Measurements from ENCODE around the gene FAM234B. TPM values are rescaled to one million over a fixed set of nuclear protein-coding genes. Genes with fewer than 3 reads are reported as not detected.

Gene FAM234B
- polyA plus RNA-seq, 1 donor from 2014 or later = 20.5 TPM

GRCh38 chr12:13116259-13116658 is 72.1 kb downstream of the FAM234B start:
- Histone ChIP-seq H3K9me3 (ENCODE audit: low read length) (no peaks in the 10 kb centered on the region), H4K20me1 (ENCODE audit: insufficient read depth) (no peaks in the 10 kb centered on the region), H3K9me2 (ENCODE audit: insufficient read depth, low read length) (no peaks in the 10 kb centered on the region), H3K9ac (ENCODE audit: low read length) (no peak overlapping the region), H3K27ac (ENCODE audit: low read length) (no peak overlapping the region), H3K27me3 (ENCODE audit: insufficient read depth, low read depth, low read length) (no peaks in the 10 kb centered on the region), H3K4me2 (ENCODE audit: low read length) (no peak overlapping the region), H3K36me3 (ENCODE audit: insufficient read depth, low read length) (no peaks in the 10 kb centered on the region), H3K79me2 (replicated peaks; ENCODE audit: insufficient read depth, low read length) (no peaks in the 10 kb centered on the region), H2AFZ (ENCODE audit: low read depth, low read length) (no peak overlapping the region), H3F3A (ENCODE audit: insufficient read depth, low read length, poor library complexity, severe bottlenecking) (no peaks in the 10 kb centered on the region), H3K4me3 (ENCODE audit: low read length) (no peak overlapping the region)
- TF ChIP-seq TAF1 (IDR thresholded peaks at IDR 0.05; ENCODE audit: low read depth) = no peak
- no peak for TF ChIP-seq REST (IDR thresholded peaks at IDR 0.05; ENCODE audit: borderline replicate concordance)
- no peak for TF ChIP-seq EP300 (conservative IDR thresholded peaks at IDR 0.05; ENCODE audit: poor library complexity, severe bottlenecking)
- no peak for TF ChIP-seq RAD21 (conservative IDR thresholded peaks at IDR 0.05)
- no peak for TF ChIP-seq CTCF (IDR thresholded peaks at IDR 0.05; ENCODE audit: poor library complexity, severe bottlenecking)
- no peak for TF ChIP-seq POLR2AphosphoS5 (IDR thresholded peaks at IDR 0.05)
- TF ChIP-seq EZH2 (IDR thresholded peaks at IDR 0.05; ENCODE audit: borderline replicate concordance, insufficient read depth, low read length, poor library complexity, severe bottlenecking) = no peak
- no peak for TF ChIP-seq SMC3 (conservative IDR thresholded peaks at IDR 0.05; ENCODE audit: poor library complexity)
- no peak for TF ChIP-seq MXI1 (conservative IDR thresholded peaks at IDR 0.05; ENCODE audit: poor library complexity, severe bottlenecking)

GRCh38 chr12:13117029-13117428 is 72.8 kb downstream of the FAM234B start:
- no peak overlapping the region for H3K4me2 ChIP-seq (ENCODE audit: low read length)
- H2AFZ ChIP-seq (ENCODE audit: low read depth, low read length) = no peak overlapping the region
- TF ChIP-seq EP300 (conservative IDR thresholded peaks at IDR 0.05; ENCODE audit: poor library complexity, severe bottlenecking) (no peak), CTCF (IDR thresholded peaks at IDR 0.05; ENCODE audit: poor library complexity, severe bottlenecking) (no peak), RAD21 (conservative IDR thresholded peaks at IDR 0.05) (no peak), POLR2AphosphoS5 (IDR thresholded peaks at IDR 0.05) (no peak), TAF1 (IDR thresholded peaks at IDR 0.05; ENCODE audit: low read depth) (no peak), REST (IDR thresholded peaks at IDR 0.05; ENCODE audit: borderline replicate concordance) (no peak), EZH2 (IDR thresholded peaks at IDR 0.05; ENCODE audit: borderline replicate concordance, insufficient read depth, low read length, poor library complexity, severe bottlenecking) (no peak)
- no peaks in the 10 kb centered on the region for H3K9me2 ChIP-seq (ENCODE audit: insufficient read depth, low read length)
- no peaks in the 10 kb centered on the region for H3K9me3 ChIP-seq (ENCODE audit: low read length)
- no peak overlapping the region for H3K27ac ChIP-seq (ENCODE audit: low read length)
- H3K9ac ChIP-seq (ENCODE audit: low read length) = no peak overlapping the region
- H3K27me3 ChIP-seq (ENCODE audit: insufficient read depth, low read depth, low read length) = no peaks in the 10 kb centered on the region
- no peaks in the 10 kb centered on the region for H4K20me1 ChIP-seq (ENCODE audit: insufficient read depth)
- H3K79me2 ChIP-seq (replicated peaks; ENCODE audit: insufficient read depth, low read length) = no peaks in the 10 kb centered on the region
- no peaks in the 10 kb centered on the region for H3K36me3 ChIP-seq (ENCODE audit: insufficient read depth, low read length)
- H3K4me3 ChIP-seq (ENCODE audit: low read length) = no peak overlapping the region
- no peaks in the 10 kb centered on the region for H3F3A ChIP-seq (ENCODE audit: insufficient read depth, low read length, poor library complexity, severe bottlenecking)
